Suppressor macrophage (primary cell): ENCODE measurements around the gene DHRS1.
A peak's percentile ranks its signal among the peaks of the same experiment; 100 is the strongest.

Experiments used
- DNase-seq, 4 experiments: peaks; one replicate each; pipeline ENCODE4 v3.0.0-alpha.2; 2020 to 2022
- total RNA-seq, 17 experiments: gene quantifications; one replicate each; lab custom pipeline; 2026; ENCODE audit warnings: mixed read lengths in 6 of 17, inconsistent platforms in 3 of 17; lab: John Stamatoyannopoulos, UW

The DHRS1 gene
- total RNA-seq: 9.5 to 19.2 (median 15.2) reads per million in 17 experiments

GRCh38 chr14:24299255-24300191, at the start of gene DHRS1, which contains the start of gene NOP9:
Gene DHRS1 (minus strand): TSS chr14:24299780. CDS start chr14:24299106, 674 bp downstream.
Gene NOP9 (plus strand): TSS chr14:24299850. CDS start chr14:24299955, 105 bp downstream.
- DNase-seq: peak; percentile 94 to 97 (median 97)

- no peak for DNase-seq
Observed at GRCh38 chr14:24348186-24348585, 48.6 kb upstream of the DHRS1 start.

GRCh38 chr14:24347134-24347533, 47.6 kb upstream of the DHRS1 start:
- DNase-seq: no peak

GRCh38 chr14:24343795-24344660, 44.4 kb upstream of the DHRS1 start:
- DNase-seq: peak in 1 of 4 experiments; percentile 32

GRCh38 chr14:24342889-24343288, 43.3 kb upstream of the DHRS1 start:
- DNase-seq: no peak

GRCh38 chr14:24340606-24341005, 41.0 kb upstream of the DHRS1 start:
- no peak for DNase-seq

GRCh38 chr14:24339284-24340151, 39.9 kb upstream of the DHRS1 start, which contains the start of gene RIPK3:
Gene RIPK3 (minus strand): TSS chr14:24339991. CDS start chr14:24339826, 165 bp downstream.
- DNase-seq: peak; percentile 69 to 85 (median 76)

- no peak for DNase-seq
Observed at GRCh38 chr14:24338843-24339242, 39.3 kb upstream of the DHRS1 start.

GRCh38 chr14:24337824-24338175, 38.2 kb upstream of the DHRS1 start:
- DNase-seq: no peak

GRCh38 chr14:24337144-24337823, 37.7 kb upstream of the DHRS1 start:
- no peak for DNase-seq

- peak in 1 of 4 experiments; percentile 26 for DNase-seq
Observed at GRCh38 chr14:24335461-24336171, 36.0 kb upstream of the DHRS1 start.

GRCh38 chr14:24334431-24335291, 35.1 kb upstream of the DHRS1 start, which contains the start of gene ADCY4:
Gene ADCY4 (minus strand): TSS chr14:24335071. CDS start chr14:24334652, 419 bp downstream.
- peak in 2 of 4 experiments; percentile 44 to 52 for DNase-seq

- peak; percentile 63 to 88 (median 78) for DNase-seq
Observed at GRCh38 chr14:24332268-24332993, 32.9 kb upstream of the DHRS1 start.

GRCh38 chr14:24331731-24332267, 32.2 kb upstream of the DHRS1 start:
- peak in 2 of 4 experiments; percentile 26 to 50 for DNase-seq

GRCh38 chr14:24330973-24331674, 31.5 kb upstream of the DHRS1 start:
- no peak for DNase-seq

GRCh38 chr14:24329736-24330135, 30.2 kb upstream of the DHRS1 start:
- DNase-seq: peak; percentile 91 to 98 (median 95)

- DNase-seq: peak in 2 of 4 experiments; percentile 38 to 45
Observed at GRCh38 chr14:24329073-24329663, 29.6 kb upstream of the DHRS1 start.
